ENCODE measurements around the gene CHRNA1.

- TF ChIP-seq EP300 (IDR thresholded peaks at IDR 0.05) (no peak), POLR2A (IDR thresholded peaks at IDR 0.05) (no peak), CTCF (IDR thresholded peaks at IDR 0.05) (peak; percentile 70 to 80 (median 74)), POLR2AphosphoS5 (IDR thresholded peaks at IDR 0.05) (no peak)
Measured at GRCh38 chr2:174699993-174700766, 64.1 kb downstream of the CHRNA1 start.
